NT2/D1 (cell line): ENCODE results near the gene CCDC188.

ENCODE experiments used
- DNase-seq: peaks from one replicate; pipeline ENCODE4 v3.0.0-alpha.2; 2011; ENCODE audit warnings: low read depth, low spot score
- H3K27me3 ChIP-seq: 2 replicates; pipeline ENCODE4 v1.6.0; 2011; ENCODE audit warnings: mild to moderate bottlenecking; ENCODE audit not compliant: insufficient read length, insufficient read depth
- H3K36me3 ChIP-seq: 2 replicates; pipeline ENCODE4 v1.6.1; 2011; ENCODE audit warnings: mild to moderate bottlenecking, low read length, mixed read lengths; ENCODE audit not compliant: insufficient read depth, insufficient read length
- H3K4me1 ChIP-seq: 2 replicates; pipeline ENCODE4 v1.5.1; 2011; ENCODE audit not compliant: insufficient read depth, insufficient read length
- H3K4me3 ChIP-seq: 2 replicates; pipeline ENCODE4 v1.5.1; 2011; ENCODE audit warnings: low read depth; ENCODE audit not compliant: insufficient read length
- H3K9ac ChIP-seq: 2 replicates; pipeline ENCODE4 v1.6.0; 2011; ENCODE audit warnings: low read depth; ENCODE audit not compliant: insufficient read length
- H3K9me3 ChIP-seq: 2 replicates; pipeline ENCODE4 v1.5.1; 2011; ENCODE audit warnings: mild to moderate bottlenecking, low read length; ENCODE audit not compliant: insufficient read depth
- SUZ12 ChIP-seq: IDR thresholded peaks from 2 replicates; pipeline ENCODE4 v1.6.1; 2011; ENCODE audit not compliant: insufficient read length, insufficient read depth; ENCODE audit errors: extremely low read depth
- YY1 ChIP-seq: IDR thresholded peaks from 2 replicates; pipeline ENCODE4 v1.6.1; 2011; ENCODE audit not compliant: insufficient read length, insufficient read depth
- ZNF274 ChIP-seq: IDR thresholded peaks from 2 replicates; pipeline ENCODE4 v1.6.1; 2011; ENCODE audit warnings: mild to moderate bottlenecking, low read depth, low read length

The CCDC188 gene

DNA sequence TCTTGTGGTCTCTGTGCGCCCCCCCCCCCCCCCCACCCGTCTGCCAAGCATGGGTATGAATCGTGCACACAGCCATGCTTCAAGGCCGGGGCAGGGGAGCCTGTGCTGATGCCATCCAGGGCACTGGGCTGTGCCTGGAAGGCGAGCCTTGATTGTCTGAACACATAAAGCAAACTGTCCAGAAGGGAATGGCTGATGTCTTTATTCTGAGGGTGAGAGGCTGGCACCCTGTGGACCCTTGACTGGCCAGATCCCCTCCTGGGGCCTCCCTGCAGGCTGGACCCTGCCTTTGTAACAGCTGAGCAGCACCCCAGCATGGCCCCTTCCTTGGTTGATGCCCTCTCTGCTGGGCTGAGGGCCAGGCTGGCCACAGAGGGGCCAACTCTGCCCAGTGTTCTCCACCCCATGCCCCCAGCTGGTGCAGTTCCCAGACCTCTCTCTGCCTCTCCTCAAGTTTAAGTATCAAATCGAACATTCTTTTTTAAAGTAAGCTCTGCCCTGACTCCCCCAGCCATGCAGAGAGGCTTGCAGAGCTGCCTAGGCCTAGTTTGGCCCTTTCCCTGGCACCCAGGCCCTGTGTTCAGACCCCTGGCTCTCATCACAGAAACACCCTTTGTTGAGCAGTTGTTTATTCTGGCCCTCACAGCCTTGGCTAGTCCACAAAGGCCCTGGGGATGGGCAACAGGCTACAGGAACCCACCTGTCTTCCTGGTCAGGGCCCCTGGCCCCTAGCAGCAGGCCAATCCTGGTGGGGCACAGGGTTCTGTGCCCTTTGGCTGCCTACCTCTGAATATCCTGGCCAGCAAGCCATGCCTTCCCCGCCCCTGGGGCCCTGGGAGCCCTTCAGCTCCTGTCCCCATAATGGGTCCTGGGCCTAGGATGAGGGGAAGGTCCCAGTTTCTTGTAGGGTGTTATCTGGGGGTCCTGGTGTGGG lies 38.9 kb downstream of the CCDC188 start:
- peaks cover 91% of the 10 kb centered on the region for H3K36me3 ChIP-seq
- H3K4me3 ChIP-seq = no peak overlapping the region
- H3K27me3 ChIP-seq = no peaks in the 10 kb centered on the region
- no peaks in the 10 kb centered on the region for H3K9me3 ChIP-seq
- H3K4me1 ChIP-seq = peaks cover 6% of the 10 kb centered on the region
- TF ChIP-seq SUZ12 = no peak
- no peak for TF ChIP-seq ZNF274
- TF ChIP-seq YY1 = no peak
- no peak overlapping the region for H3K9ac ChIP-seq
- DNase-seq = no peak

DNA sequence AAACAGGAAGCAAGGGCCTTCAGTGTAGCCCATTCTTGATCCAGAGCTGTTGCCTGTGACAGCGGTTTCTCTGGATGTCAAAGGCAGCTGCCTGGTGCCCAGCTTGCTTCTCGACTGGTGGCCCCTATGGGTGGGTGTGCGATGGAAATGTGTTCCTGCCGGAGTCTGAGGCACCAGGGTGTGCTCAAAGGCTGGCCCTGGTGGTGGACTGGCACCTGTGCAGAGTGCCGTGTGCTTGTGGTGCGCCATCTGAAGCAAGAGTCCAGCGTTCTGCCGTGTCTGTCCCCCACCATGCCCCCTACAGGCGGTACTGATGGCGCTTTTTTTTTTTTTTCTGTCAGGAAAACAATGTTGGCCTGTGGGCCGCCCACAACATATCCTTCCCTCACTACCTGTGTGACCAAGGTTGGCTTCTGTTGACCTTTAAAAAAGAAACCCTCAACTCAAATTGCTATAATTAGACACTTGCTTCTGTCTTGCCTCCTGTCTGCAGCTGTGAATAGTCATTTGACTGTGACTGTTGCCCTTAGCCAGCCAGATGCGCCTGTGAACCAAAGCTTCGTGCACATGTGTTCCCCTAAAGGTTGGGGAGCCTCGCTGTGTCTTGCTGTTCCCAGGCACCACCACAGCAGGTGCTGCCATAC lies 39.7 kb downstream of the CCDC188 start:
- TF ChIP-seq YY1 (no peak), ZNF274 (no peak), SUZ12 (no peak)
- Histone ChIP-seq H3K4me3 (no peak overlapping the region), H3K27me3 (no peaks in the 10 kb centered on the region), H3K36me3 (peaks cover 98% of the 10 kb centered on the region), H3K9ac (no peak overlapping the region), H3K4me1 (peaks cover 6% of the 10 kb centered on the region), H3K9me3 (no peaks in the 10 kb centered on the region)
- no peak for DNase-seq

DNA sequence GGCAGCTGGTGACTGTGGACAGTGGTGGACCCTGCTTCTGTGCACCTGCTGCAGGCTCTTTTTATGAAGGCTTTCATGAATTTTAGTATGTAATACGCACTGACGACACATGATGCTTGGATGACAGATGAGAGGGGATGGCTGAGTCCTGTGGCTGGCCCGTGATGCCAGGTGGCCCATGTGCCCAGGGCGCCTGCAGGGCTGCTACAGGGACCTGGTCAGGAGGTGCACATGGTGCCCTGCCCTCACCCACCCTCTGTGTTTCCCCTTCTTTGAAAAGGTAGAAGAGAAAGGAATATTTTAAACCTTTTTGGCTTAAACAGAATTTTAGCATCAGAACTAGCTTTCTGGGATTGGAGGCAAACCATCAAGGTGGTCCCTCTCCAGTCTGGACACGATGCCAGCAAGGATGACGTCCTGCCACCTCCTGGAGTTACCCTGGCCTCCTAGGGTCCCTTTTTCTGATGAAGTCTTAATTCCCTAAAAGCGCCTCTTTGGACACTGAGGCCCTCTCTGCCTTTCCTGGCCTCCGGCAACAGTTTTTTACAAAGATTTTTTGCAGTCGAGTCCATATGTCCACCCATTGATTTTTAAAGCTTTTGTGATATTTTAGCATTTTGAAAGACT lies 40.4 kb downstream of the CCDC188 start:
- no peaks in the 10 kb centered on the region for H3K27me3 ChIP-seq
- H3K36me3 ChIP-seq = peaks cover 98% of the 10 kb centered on the region
- no peak overlapping the region for H3K4me3 ChIP-seq
- peaks cover 2% of the 10 kb centered on the region for H3K4me1 ChIP-seq
- no peaks in the 10 kb centered on the region for H3K9me3 ChIP-seq
- no peak for TF ChIP-seq SUZ12
- TF ChIP-seq ZNF274 = no peak
- TF ChIP-seq YY1 = no peak
- DNase-seq = no peak
- H3K9ac ChIP-seq = no peak overlapping the region

DNA sequence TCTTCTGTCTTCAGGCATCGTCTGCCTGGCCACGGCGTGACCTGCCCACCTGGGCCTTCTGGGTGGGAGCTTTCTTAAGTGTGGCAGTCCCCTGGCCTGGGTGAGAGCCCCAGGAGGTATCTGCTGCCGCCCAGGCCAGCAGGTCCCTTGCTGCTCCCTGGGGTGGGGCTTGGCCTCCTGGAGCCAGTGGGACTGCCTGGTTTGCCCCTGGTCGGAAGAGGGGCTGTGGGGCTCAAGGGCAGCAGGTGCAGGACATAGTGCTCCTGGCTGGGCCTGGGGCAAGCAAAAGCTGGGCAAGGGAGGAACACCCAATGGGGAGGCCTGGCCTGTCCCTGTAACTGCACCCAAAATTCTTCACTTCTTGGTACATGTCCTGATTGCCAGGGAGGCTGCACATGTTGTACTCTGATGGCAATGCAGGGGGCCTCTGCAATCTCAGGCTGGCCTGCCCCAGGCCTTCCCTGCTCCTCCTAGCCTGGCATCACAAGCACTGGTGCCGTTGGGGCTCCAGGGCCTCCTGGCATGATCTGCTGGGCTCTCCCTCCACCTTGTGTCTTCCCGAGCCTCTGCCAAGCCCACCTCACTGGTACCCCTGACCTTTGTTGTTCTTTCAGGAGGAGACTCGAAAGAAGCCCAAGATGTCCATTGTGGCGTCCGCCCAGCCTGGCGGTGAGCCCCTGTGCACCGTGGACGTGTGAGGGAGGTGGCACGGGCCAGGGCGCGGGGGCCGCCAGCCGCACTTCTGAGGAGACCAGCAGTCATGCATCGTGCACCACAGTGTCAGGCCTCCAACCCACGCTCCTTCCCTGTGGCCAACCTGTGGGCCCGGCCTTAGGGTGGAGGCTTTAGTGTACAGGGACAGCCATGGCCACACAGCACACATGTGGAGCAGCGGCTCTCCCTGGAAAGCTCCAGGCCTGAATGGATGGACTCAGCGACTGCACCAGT lies 41.2 kb downstream of the CCDC188 start:
- Histone ChIP-seq H3K27me3 (no peaks in the 10 kb centered on the region), H3K4me1 (peaks cover 2% of the 10 kb centered on the region), H3K9ac (no peak overlapping the region), H3K4me3 (no peak overlapping the region), H3K36me3 (peaks cover 98% of the 10 kb centered on the region), H3K9me3 (no peaks in the 10 kb centered on the region)
- no peak for TF ChIP-seq SUZ12
- TF ChIP-seq ZNF274 = no peak
- no peak for TF ChIP-seq YY1
- no peak for DNase-seq

DNA sequence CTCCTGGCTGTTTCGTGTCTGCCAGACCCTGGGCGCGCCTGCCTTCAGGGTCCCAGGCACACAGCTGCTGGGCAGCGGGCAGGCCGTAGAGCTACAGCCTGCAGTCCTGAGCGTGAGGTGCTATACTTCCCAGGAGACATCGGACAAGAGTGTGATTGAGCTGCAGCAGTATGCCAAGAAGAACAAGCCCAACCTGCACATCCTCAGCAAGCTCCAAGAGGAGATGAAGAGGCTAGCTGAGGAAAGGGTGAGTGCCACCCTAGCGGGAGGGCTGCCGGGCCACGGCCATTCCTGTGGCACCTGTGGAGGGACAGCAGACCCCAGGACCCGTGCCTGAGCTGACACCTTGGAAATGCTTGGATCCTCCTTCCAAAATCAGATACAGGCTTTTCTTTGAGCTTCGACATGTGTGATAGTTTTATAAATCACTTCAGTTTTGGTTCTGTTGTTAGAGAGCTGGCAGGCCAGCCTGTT lies 42.1 kb downstream of the CCDC188 start:
- peaks cover 2% of the 10 kb centered on the region for H3K4me1 ChIP-seq
- no peaks in the 10 kb centered on the region for H3K9me3 ChIP-seq
- no peaks in the 10 kb centered on the region for H3K27me3 ChIP-seq
- peaks cover 96% of the 10 kb centered on the region for H3K36me3 ChIP-seq
- TF ChIP-seq YY1 (no peak), ZNF274 (no peak), SUZ12 (no peak)
- H3K9ac ChIP-seq = no peak overlapping the region
- no peak for DNase-seq
- no peak overlapping the region for H3K4me3 ChIP-seq

DNA sequence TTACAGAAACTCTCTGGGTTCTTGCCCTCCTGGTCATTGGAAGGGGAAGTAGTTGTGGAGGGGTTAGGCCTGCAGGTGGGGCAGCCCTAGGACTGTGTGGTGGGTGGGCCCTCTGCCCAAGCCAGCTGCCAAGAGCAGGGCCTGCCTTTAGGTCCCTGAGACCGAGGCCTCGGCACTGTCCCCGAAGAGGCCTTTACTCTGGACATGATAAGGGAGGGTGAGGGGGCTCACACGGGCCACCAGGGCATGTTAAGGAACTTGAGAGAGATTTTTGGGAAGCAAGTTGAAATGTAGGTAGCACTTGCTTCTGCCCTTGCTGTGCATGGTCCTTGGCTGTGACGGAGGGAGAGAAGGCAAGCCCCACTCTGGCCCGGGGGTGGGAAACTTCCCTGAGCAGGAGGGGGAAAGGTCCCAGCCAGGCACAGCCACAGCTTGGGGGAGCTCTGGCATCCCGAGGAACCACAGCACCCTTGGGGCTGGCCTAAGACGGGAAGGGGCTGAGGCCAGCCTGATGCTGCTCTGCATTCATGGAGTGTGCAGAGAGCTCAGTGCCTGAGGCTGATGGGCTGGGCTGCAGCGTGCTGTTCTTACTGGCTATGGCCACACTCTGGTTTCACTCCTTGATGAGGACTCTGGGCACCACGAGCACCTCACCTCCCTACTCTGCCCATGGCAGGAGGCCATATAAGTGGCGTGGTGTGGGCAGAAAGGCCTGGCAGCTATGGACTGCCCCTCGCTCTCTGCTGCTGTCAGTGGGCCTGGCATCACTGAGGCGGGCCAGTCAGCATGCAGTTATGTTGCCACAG lies 42.7 kb downstream of the CCDC188 start:
- H3K4me1 ChIP-seq = peaks cover 2% of the 10 kb centered on the region
- peaks cover 95% of the 10 kb centered on the region for H3K36me3 ChIP-seq
- H3K9me3 ChIP-seq = no peaks in the 10 kb centered on the region
- no peak overlapping the region for H3K4me3 ChIP-seq
- TF ChIP-seq ZNF274 (no peak), SUZ12 (no peak), YY1 (no peak)
- no peak overlapping the region for H3K9ac ChIP-seq
- H3K27me3 ChIP-seq = no peaks in the 10 kb centered on the region
- DNase-seq = no peak
